Heart right ventricle (tissue), 16 donors: Measurements from ENCODE around the gene MFSD11. TPM values are rescaled to one million over a fixed set of nuclear protein-coding genes. Genes with fewer than 3 reads are reported as not detected.

Experiments used
- ATAC-seq, 8 donors: fragments of 200-7000 bp; cut with Tn5 transposase; one replicate each; pipeline ENCODE4 v1.9.1; 2020; ENCODE audit warnings: mild to moderate bottlenecking in 8 of 8, moderate library complexity in 8 of 8, moderate number of reproducible peaks in 1 of 8
- DNase-seq, 2 donors: peaks; one replicate each; pipeline ENCODE4 v3.0.0-alpha.2; 2020
- H3K27ac ChIP-seq, 10 donors: fragments of 200-600 bp; sonication (generic) in 2 of 10; one replicate each; pipeline versions ENCODE4 v1.5.0 to v1.8.0; 2020 to 2022; ENCODE audit warnings: mild to moderate bottlenecking in 3 of 10
- H3K27me3 ChIP-seq, 7 donors: fragments of 200-600 bp; one replicate each; pipeline ENCODE4 v1.8.0; 2021 to 2022; ENCODE audit warnings: mild to moderate bottlenecking in 2 of 7
- H3K36me3 ChIP-seq, 9 donors: fragments of 200-600 bp; sonication (generic) in 1 of 9; one replicate each; pipeline versions ENCODE4 v1.5.0 to v1.8.0; 2020 to 2022; ENCODE audit warnings: mild to moderate bottlenecking in 2 of 9
- H3K4me1 ChIP-seq, 9 donors: fragments of 200-600 bp; sonication (generic) in 1 of 9; one replicate each; pipeline versions ENCODE4 v1.5.0 to v1.8.0; 2020 to 2022; ENCODE audit warnings: mild to moderate bottlenecking in 4 of 9
- H3K4me3 ChIP-seq, 10 donors: fragments of 200-600 bp; sonication (generic) in 2 of 10; one replicate each; pipeline versions ENCODE4 v1.5.0 to v1.8.0; 2020 to 2022; ENCODE audit warnings: mild to moderate bottlenecking in 7 of 10, moderate library complexity in 2 of 10
- H3K9me3 ChIP-seq, 11 donors: fragments of 200-600 bp in 10 of 11; sonication (generic) in 2 of 11; one replicate each; pipeline versions ENCODE4 v1.5.0 to v1.8.0; 2013 to 2022; ENCODE audit warnings: mild to moderate bottlenecking in 2 of 11, control low read depth in 1 of 11, moderate library complexity in 1 of 11
- CTCF ChIP-seq, 9 donors: fragments of 200-600 bp; sonication (generic) in 2 of 9; IDR thresholded peaks; one replicate each; pipeline versions ENCODE4 v1.5.0 to v1.8.0; 2021 to 2022; ENCODE audit warnings: antibody characterized with exemption in 9 of 9, mild to moderate bottlenecking in 5 of 9, moderate library complexity in 1 of 9
- WGBS, 2 donors: extraction: QIAGEN DNeasy Blood & Tissue Kit; methylation state at CpG; one replicate each; pipeline ENCODE4 v1.1.7; 2013; ENCODE audit warnings: inconsistent platforms in 1 of 2; 5-methylcytosine and 5-hydroxymethylcytosine counted together
- intact Hi-C, 10 donors: fragments of 100-400 bp; cut with DNase I; formaldehyde crosslinking; loops; one replicate each; pipeline versions ENCODE4 v1.11.1 to v1.14.2; 2022
- polyA plus RNA-seq, 2 donors: library from polyadenylated mRNA; stranded (reverse); fragments of 200-250 nt; gene quantifications; one replicate each; pipeline ENCODE4 v1.2.3, GENCODE V29; 2013
- total RNA-seq, 10 donors: library from RNA; stranded (reverse); fragmentation: NEBNext Ultra II Directional in 3 of 10; extraction: Animal tissue kit (Norgen Biotek cat#: 25700) in 3 of 10; gene quantifications; one replicate each; pipeline versions ENCODE4 v1.2.1 to v1.2.4, GENCODE V29; 2021 to 2023
- donor health status: Arrhythmogenic right ventricular cardiomyopathy.
- donor health status: ischemic (EF 13 %, LVEDD 7.1; RV severe dilation, severe dysfunction).
- donor health status: healthy with polysubstance abuse.
- donor health status: DM: no; HTN: yes; CAD: no.
- donor health status: DM: no; HTN: no; CAD: no.
- donor health status: ischemic (EF 25% LVEDD 6.9; RV normal size, moderate dysfunction).
- donor health status: ischemic (EF 25% LVEDD 5.7; RV mildly dilated, moderate dysfunction).
- donor health status: healthy.
- donor health status: DM: yes; HTN: yes; CAD: no.
- donor health status: Ischemic cardiomyopathy.
- donor health status: ischemic (EF 35%, LVEDD 5.7; RV mildly dilated, moderate dysfunction).
- donor health status: nonischemic (EF 11% LVEDD 7.7; RV severe dilation, severe dysfunction).
- donor health status: DM: yes; HTN: yes; CAD: no.
- donor health status: PGD.
- donor health status: ischemic (EF 29% LVEDD 5.4; RV normal size, mild dysfunction).
- donor health status: nonischemic (EF 23%, LVEDD 6.1; RV moderate dilation, normal function).

MFSD11 gene
- total and polyA plus RNA-seq, 12 donors: 9.2 to 34.4 (median 28.9) TPM

GRCh38 chr17:76690596-76691280, 47.2 kb upstream of the MFSD11 start:
- TF ChIP-seq CTCF (IDR thresholded peaks at IDR 0.05): no peak
- H3K36me3 ChIP-seq: peaks cover 0 to 15% (median 0%) of the 10 kb centered on the region in 9 donors
- 49 to 51% methylated on average over 13 of the region's 13 CpGs for WGBS, 2 donors
- peak overlapping the region; percentile 15 to 99 (median 92) for H3K27ac ChIP-seq
- intact Hi-C loops: no loop called here
- DNase-seq: no peak
- H3K4me1 ChIP-seq: peaks cover 32 to 100% (median 93%) of the 10 kb centered on the region in 9 donors
- no peaks in the 10 kb centered on the region for H3K27me3 ChIP-seq
- no peak overlapping the region for H3K4me3 ChIP-seq
- H3K9me3 ChIP-seq: no peaks in the 10 kb centered on the region
- ATAC-seq: no peak

GRCh38 chr17:76691379-76692191, 46.3 kb upstream of the MFSD11 start:
- TF ChIP-seq CTCF (IDR thresholded peaks at IDR 0.05): no peak
- H3K36me3 ChIP-seq: peaks cover 0 to 18% (median 0%) of the 10 kb centered on the region in 9 donors
- ATAC-seq (peak in 2 of 8 donors; percentile 5 to 49), DNase-seq (no peak)
- H3K4me3 ChIP-seq: no peak overlapping the region
- peak overlapping the region; percentile 15 to 99 (median 92) for H3K27ac ChIP-seq
- H3K27me3 ChIP-seq: no peaks in the 10 kb centered on the region
- H3K4me1 ChIP-seq: peaks cover 27 to 100% (median 93%) of the 10 kb centered on the region in 9 donors
- 60 to 63% methylated on average over 14 of the region's 14 CpGs for WGBS, 2 donors
- no peaks in the 10 kb centered on the region for H3K9me3 ChIP-seq
- intact Hi-C loops: no loop called here

GRCh38 chr17:76695059-76695831, 42.7 kb upstream of the MFSD11 start:
- Histone ChIP-seq H3K4me3 (no peak overlapping the region), H3K36me3 (peaks cover 0 to 10% (median 0%) of the 10 kb centered on the region in 9 donors), H3K4me1 (peaks cover 37 to 100% (median 93%) of the 10 kb centered on the region in 9 donors), H3K27ac (peak overlapping the region; percentile 88 to 99 (median 96)), H3K27me3 (no peaks in the 10 kb centered on the region), H3K9me3 (no peaks in the 10 kb centered on the region)
- DNase-seq (no peak), ATAC-seq (no peak)
- WGBS, 2 donors: 41 to 46% methylated on average over 16 of the region's 16 CpGs
- no peak for TF ChIP-seq CTCF (IDR thresholded peaks at IDR 0.05)
- intact Hi-C loops: no loop called here
